Fibroblast of lung (primary cell): ENCODE results near the gene CFAP65.

Experiments used
- CTCF ChIP-seq, 2 donors: IDR thresholded peaks in 1 of 2; conservative IDR thresholded peaks in 1 of 2; 1 replicate in 1 of 2; 2 replicates in 1 of 2; pipeline ENCODE4 v1.5.1; 2011 to 2012; ENCODE audit warnings: low read length in 2 of 2, control low read depth in 1 of 2, inconsistent platforms in 1 of 2, low read depth in 1 of 2, mild to moderate bottlenecking in 1 of 2
- EZH2 ChIP-seq: IDR thresholded peaks from 2 replicates; pipeline ENCODE4 v1.5.1; 2012; ENCODE audit warnings: low read length, control low read depth, mild to moderate bottlenecking; ENCODE audit errors: missing control alignments

- TF ChIP-seq EZH2 (no peak), CTCF (conservative IDR thresholded peaks at IDR 0.05 in 1 of 2, IDR thresholded peaks at IDR 0.05 in 1 of 2; ENCODE audit: low read depth in 1 of 2, low read length in 2 of 2) (no peak)
These were observed 17.3 kb downstream of the CFAP65 start for GRCh38 chr2:219024059-219024458.
